Stimulated activated CD8-positive, alpha-beta memory T cell treated with anti-CD3 and anti-CD28 coated beads, Interleukin-4, amount 100 ng/mL, for 4 hours (primary cell): ENCODE results near the gene RPS6KB1.
A peak's percentile ranks its signal among the peaks of the same experiment; 100 is the strongest.
"Not testable (repeated sequence)": the region's sequence is repeated elsewhere in the genome, so short reads cannot be mapped to it uniquely, and the experiment has no call there.

Source experiments
- DNase-seq, 2 donors: peaks; one replicate each; pipeline ENCODE4 v3.0.0-alpha.2; 2020; ENCODE audit warnings: low read depth in 2 of 2, low spot score in 1 of 2

Gene RPS6KB1

DNA sequence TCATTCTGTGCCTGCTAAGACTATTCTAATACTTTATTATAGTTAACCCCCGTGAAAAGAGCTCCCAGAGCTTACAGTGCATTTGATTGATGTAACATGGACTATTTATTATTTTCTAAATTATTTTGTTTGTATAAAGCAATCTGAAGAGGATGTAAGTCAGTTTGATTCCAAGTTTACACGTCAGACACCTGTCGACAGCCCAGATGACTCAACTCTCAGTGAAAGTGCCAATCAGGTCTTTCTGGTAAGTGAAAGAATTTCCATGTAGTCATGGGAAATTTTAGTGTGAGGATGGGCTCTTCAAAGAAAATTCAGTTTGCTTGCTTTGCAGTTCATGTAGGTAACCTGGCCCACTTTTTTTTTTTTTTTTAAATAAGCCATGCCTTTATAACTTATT, 47.8 kb downstream of the RPS6KB1 start:
- DNase-seq, result not testable (repeated sequence)

DNA sequence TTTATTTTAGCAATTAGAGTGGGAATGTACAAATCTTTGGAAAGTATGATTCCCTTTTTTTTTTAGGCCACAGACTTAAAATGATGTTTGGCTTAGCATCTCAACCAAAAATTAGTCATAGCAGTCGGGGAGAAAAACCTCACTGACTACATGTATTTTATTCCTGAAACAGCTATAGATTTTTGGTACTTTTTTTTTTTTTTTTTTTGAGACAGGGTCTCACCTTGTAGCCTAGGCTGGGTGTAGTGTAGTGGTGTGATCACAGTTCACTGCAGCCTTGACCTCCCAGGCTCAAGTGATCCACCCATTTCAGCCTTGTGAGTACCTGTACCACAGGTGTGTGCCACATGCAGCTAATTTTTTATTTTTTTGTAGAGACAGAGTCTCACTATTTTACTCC, 48.2 kb downstream of the RPS6KB1 start:
- DNase-seq, result no peak

DNA sequence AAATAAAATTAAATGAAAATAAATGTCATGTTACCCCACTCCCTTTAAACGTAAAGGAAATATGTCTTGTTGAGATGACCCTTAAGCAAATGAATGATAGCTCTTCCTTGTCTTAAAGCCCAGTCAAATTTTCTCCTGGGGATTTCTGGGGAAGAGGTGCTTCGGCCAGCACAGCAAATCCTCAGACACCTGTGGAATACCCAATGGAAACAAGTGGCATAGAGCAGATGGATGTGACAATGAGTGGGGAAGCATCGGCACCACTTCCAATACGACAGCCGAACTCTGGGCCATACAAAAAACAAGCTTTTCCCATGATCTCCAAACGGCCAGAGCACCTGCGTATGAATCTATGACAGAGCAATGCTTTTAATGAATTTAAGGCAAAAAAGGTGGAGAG, 53.5 kb downstream of the RPS6KB1 start:
- not testable (repeated sequence) for DNase-seq

DNA sequence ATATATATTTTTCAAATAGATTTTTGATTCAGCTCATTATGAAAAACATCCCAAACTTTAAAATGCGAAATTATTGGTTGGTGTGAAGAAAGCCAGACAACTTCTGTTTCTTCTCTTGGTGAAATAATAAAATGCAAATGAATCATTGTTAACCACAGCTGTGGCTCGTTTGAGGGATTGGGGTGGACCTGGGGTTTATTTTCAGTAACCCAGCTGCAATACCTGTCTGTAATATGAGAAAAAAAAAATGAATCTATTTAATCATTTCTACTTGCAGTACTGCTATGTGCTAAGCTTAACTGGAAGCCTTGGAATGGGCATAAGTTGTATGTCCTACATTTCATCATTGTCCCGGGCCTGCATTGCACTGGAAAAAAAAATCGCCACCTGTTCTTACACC, 54.4 kb downstream of the RPS6KB1 start:
- not testable (repeated sequence) for DNase-seq

DNA sequence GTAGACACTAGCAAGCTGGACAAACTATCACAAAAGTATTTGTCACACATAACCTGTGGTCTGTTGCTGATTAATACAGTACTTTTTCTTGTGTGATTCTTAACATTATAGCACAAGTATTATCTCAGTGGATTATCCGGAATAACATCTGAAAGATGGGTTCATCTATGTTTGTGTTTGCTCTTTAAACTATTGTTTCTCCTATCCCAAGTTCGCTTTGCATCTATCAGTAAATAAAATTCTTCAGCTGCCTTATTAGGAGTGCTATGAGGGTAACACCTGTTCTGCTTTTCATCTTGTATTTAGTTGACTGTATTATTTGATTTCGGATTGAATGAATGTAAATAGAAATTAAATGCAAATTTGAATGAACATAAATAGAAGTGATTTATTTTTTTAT, 57.1 kb downstream of the RPS6KB1 start:
- no peak for DNase-seq

DNA sequence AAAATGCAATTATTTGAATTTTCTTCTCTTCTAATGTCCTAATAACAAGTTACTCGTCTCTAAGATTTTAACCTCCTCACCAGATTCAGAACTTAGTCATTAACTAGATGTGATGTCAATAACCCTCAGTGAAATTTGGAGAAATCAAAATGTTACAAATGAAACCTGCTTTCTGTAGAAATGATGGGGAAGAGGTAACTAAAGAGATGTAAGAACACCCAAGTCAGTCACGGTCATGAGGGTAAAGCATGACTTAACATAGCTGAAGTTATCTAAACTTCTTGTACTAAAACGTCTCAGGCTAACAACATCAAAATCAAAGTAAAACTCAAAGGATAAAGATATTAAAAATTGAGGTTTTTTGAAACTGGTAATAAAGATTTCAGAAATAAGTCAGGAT, 61.9 kb downstream of the RPS6KB1 start:
- no peak for DNase-seq

DNA sequence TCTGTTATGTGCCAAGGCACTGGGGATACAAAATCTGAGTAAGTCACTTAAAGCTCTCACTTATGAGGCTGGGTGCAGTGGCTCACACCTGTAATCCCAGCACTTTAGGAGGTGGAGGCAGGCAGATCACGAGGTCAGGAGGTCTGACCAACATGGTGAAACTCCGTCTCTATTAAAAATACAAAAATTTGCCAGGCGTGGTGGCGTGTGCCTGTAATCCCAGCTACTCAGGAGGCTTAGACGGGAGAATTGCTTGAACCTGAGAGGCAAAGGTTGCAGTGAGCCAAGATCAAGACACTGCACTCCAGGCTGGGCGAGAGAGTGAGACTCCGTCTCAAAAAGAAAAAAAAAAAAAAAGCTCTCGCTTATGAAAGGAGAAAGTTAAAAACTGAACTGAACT, 66.7 kb downstream of the RPS6KB1 start:
- DNase-seq, result not testable (repeated sequence)

DNA sequence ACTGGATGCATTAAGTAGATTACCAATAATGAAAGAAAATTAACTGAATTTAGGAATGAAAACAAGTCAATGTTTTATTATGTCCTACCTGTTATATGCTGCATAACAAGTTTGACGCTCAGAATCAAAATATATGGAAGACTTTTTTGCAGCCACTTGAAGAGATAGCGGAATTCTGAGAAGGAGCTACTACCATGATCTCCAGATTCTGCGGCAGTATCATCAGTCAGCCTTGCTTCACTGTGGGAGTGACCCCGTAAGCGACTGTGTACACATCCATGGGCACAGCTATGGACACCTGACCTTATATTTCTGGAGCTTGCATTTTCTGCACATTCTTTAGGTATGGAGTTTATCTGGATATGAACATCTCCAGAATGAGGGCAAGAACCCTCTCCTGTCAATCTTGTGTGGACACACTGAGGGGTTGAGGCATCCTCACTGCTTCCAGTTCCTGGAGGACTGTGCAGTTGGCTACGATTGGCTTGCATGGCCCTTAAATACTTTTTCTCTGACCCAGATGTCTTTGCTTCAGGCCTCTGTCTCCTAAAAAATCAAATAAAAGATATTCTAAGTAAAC, 69.9 kb downstream of the RPS6KB1 start:
- no peak for DNase-seq

DNA sequence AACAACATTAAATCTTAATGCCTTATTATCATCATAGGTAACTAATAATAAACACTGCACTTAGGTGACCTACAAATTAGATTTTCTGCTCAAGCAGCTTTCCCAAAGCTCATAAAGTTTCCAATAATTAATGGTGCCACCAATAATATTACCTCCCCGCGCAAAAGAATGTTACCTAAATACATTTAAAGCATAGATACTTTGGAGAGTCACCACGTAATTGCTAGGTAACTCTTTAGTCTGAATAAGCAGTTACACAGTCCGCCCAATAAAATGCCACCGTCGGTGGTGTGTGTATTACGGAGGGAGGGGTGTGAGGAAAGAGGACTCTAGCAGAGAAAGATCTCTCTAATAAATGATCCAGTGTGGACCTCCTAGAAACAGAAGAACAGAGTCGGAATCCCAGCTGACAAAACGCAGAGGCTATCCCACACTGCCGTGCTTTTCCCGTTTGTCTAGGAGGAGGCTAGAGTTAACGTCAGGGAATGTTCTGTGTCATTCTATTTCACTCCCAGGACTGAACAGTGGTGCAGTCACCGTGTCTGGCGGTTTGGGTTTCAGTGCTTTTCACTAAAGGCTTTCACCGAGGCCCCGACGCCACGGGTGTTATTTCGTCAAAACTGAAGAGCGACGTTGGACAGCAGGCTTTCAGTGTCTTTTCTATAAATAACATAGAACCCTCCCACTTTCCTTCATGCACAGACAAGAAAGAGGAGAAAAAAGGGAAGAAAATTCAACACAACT, 71.0 kb downstream of the RPS6KB1 start:
- peak; percentile 8 to 20 for DNase-seq

DNA sequence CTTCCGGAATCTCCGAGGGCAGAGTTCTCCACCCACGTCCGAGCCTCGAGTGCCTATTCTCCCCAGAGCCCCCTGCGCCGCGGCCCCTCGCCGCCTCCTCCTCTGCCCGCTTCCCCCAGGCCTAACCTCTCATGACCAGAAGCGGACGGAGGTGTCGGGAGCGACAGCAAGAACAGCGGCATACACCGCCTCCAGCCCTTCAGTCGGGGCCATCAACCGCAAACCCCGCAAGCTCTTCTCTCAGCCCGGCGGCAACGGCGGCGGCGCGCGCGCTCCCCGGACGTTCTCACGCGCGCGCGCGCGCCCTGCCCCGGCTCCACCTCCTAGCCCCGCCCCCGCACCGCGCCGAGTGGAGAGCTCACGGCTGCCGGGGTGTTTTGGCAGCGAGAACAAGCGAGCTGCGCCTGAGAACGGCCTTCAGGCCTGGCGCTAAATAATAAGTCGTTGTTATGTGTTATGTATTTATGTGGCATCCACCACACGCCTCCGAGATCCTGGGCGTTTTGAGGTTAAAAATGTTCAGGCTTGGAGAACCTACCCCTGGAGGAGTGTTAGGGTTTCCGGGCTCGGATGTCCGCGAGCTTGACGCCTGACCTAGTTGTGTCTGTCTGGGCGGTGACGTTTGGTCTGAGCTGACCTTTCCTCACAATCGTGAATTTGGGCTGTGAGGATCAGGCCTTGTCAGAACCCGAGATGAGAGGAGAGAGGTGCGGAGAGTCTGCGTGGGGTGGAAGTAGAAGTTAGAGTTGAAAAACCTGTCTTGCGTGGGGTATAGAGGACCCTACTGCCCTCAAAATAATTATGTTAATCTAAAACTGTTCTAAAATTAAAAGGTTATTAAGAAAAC, 71.8 kb downstream of the RPS6KB1 start, which contains the start of gene RNFT1:
Gene RNFT1 (minus strand): TSS at position 259 of the 847 bp plus-strand sequence. CDS start 77 bp downstream, at position 182.
- DNase-seq, result peak; percentile 81 to 89

DNA sequence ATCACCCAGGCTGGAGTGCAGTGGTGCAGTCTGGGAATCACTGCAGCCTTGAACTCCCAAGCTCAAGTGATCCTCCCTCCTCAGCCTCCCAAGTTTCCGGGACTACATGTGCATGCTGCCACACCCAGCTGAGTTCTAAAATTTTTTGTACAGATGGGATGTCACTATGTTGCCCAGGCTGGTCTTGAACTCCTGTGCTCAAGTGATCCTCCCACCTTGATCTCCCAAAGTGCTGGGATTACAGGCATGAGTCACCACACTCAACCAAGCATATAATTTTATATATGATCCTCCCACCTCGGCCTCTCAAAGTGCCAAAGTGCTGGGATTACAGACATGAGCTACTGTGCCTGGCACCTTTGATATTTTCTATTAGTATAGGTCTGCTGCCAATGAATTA, 78.8 kb downstream of the RPS6KB1 start:
- DNase-seq, result not testable (repeated sequence)

DNA sequence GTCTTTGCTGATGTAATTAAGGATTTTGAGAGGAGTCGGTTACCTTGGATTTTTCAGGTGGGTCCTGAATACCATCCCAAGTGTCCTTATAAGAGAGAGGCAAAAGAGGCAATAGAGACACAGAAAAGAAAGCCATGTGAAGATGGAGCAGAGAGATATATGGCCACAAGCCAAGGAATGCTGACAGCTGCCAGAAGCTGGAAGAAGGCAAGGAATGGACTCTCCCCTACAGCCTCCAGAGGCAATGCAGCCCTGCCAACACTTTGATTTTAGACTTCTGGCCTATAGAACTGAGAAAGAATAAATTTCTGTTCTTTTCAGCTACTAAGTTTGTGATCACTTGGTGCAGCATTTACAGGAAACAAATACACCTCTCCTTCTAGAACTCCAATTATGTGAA, 79.9 kb downstream of the RPS6KB1 start:
- DNase-seq, result no peak

DNA sequence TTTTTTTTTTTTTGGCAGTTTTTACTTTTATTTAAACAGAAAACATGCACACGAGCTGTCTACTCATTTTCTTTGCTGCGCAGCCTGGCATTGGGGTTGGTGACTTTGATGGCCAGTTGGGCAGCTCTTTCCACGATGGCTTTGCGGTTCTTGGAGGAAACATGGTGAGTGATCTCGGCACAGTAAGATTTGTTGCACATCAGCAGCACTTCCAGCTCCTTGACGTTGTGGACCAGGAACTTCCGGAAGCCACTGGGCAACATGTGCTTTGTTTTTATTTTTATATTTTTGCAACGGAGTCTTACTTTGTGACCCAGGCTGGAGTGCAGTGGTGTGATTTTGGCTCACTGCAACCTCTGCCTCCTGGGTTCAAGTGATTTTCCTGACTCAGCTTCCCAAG, 80.6 kb downstream of the RPS6KB1 start:
- not testable (repeated sequence) for DNase-seq

DNA sequence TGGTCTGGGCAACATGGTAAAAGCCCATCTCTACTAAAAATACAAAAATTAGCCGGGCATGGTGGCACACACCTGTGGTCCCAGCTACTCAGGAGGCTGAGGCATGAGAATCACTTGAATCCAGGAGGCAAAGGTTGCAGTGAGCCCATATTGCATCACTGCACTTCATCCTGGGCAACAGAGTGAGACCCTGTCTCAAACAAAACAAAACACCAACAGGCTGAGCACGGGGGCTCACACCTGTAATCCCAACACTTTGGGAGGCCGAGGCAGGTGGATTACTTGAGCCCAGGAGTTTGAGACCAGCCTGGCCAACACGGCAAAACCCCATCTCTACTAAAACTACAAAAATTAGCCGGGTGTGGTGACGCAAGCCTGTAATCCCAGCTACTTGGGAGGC, 82.2 kb downstream of the RPS6KB1 start:
- not testable (repeated sequence) for DNase-seq

DNA sequence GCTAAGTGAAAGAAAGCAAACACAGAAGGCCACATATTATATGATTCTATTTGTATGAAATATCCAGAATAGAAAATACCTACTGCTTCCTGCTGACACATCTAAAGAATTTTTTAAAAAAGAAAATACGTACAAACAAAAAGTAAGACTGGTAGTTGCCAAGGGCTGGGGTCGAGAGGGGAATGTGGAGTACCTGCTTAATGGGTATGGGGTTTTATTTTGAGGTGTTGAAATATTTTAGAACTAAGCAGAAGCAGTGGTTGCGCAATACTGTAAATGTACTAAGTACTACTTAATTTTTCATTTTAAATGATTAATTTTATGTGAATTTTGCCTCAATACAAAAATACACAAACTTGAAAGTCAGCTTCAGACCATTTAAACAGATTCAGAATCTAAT, 103.7 kb downstream of the RPS6KB1 start:
- DNase-seq, result not testable (repeated sequence)
